RWPE1 (cell line): ENCODE data around the gene PITPNB.

Experiments used
- CTCF ChIA-PET: fragments of 350-600 bp; sonication (Branson Sonifier 250); formaldehyde crosslinking; extraction: SDS; loops from one replicate; lab custom pipeline; 2021; lab: Yijun Ruan, JAX
- POLR2A ChIA-PET: fragments of 400-600 bp; formaldehyde crosslinking; extraction: SDS; loops from one replicate; lab custom pipeline; 2020; ENCODE audit warnings: antibody characterized with exemption; ENCODE audit not compliant: low non-redundant PET; lab: Yijun Ruan, JAX
- DNase-seq: peaks from one replicate; pipeline ENCODE4 v3.0.0; 2012; ENCODE audit warnings: low spot score
- H3K27ac ChIP-seq: fragments of 450-650 bp; 2 replicates; pipeline ENCODE4 v1.5.1; 2017
- TF ChIP-seq, protein P1 (sequence below): fragments of 450-650 bp; conservative IDR thresholded peaks from 2 replicates; pipeline ENCODE4 v1.5.1; 2017; ENCODE audit warnings: low read depth, mild to moderate bottlenecking

PITPNB gene

DNA sequence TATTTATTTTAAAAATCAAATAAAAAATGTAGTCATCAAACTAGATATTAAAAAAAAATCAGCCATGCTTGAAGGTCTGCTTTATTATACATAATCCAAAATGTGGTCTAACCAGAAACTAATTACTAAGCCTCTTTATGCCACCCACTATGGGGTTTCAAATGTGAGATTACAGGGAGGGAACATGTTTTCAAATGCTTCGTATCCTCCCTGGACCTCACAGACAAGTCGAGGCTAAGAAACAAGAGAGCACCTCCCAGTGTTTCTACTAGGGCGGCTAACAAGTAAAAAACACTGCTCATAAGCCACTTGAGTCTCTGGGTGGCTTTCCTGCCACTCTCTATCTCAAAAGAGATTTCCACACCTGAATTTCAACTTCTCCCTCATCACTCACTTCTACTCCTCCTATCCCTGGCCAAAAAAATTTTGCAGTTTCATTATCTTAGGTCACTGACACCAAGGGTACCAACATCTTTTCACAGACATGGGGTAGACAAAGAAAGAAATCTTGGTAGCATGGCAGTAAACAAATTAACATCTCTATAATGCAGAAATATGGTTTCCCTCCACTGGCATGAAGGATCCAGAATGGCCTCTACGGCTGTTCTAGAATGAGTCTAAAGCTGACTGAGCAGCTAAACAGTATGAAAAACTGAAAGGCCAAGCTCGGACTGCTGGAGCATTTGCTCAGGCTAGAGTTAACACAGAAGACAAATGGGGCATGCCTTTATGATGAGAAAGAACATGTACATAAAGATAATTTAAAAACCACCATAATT, 50.9 kb downstream of the PITPNB start:
- POLR2A ChIA-PET: interaction anchor here (0.6 kb wide), 1 partner anchor 58 kb away, joined by 3 read pairs; no protein-coding TSS in a partner anchor
- no peak overlapping the region for H3K27ac ChIP-seq
- no peak for DNase-seq
- TF ChIP-seq, protein P1, sequence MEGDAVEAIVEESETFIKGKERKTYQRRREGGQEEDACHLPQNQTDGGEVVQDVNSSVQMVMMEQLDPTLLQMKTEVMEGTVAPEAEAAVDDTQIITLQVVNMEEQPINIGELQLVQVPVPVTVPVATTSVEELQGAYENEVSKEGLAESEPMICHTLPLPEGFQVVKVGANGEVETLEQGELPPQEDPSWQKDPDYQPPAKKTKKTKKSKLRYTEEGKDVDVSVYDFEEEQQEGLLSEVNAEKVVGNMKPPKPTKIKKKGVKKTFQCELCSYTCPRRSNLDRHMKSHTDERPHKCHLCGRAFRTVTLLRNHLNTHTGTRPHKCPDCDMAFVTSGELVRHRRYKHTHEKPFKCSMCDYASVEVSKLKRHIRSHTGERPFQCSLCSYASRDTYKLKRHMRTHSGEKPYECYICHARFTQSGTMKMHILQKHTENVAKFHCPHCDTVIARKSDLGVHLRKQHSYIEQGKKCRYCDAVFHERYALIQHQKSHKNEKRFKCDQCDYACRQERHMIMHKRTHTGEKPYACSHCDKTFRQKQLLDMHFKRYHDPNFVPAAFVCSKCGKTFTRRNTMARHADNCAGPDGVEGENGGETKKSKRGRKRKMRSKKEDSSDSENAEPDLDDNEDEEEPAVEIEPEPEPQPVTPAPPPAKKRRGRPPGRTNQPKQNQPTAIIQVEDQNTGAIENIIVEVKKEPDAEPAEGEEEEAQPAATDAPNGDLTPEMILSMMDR: no peak
- CTCF ChIA-PET: interaction anchor here (0.7 kb wide), 1 partner anchor 125 kb away, joined by 3 read pairs; no protein-coding TSS in a partner anchor

DNA sequence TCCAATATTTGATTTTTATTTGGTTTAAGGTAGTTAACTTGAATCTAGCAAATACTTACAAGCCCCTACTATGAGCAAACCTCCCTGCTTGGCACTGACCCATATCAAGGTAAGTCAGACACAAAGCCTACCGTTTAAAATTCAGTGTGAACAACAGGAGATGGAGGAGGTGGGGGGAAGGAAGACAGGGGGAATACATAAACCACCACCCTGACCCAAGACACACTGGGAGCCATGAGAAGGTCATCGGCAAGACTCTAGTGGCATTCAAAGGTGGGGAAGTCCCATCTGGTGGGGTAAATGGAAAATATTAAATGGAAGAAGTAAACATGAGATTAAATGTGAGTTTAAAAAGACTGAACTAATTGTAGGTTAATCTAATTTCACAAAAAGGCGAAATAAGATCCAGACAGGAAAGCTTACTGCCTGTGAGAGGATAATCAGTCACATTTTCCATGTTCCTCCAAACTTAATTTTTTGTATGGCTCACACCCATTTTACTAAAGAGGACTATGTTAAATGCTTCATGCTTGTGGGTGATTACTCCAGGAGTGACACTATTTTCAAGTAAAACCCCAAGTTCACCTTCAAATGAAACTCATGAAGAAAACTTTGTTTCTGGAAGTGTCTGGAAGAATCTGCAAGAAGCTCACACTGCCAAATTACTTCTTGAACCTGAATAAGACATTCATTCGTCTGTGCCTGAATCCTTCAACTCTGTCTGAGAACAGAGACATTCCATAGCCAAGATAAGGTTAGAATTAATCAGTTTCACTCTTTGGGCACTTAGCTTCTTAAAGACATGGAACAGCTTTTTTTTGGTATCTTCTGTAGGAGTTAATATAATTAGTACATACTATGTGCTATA, 51.7 kb downstream of the PITPNB start:
- H3K27ac ChIP-seq: no peak overlapping the region
- CTCF ChIA-PET: no interaction called here
- POLR2A ChIA-PET: interaction anchor here (0.6 kb wide), 1 partner anchor 57 kb away, joined by 3 read pairs; no protein-coding TSS in a partner anchor
- DNase-seq: no peak
- TF ChIP-seq, protein P1: no peak

DNA sequence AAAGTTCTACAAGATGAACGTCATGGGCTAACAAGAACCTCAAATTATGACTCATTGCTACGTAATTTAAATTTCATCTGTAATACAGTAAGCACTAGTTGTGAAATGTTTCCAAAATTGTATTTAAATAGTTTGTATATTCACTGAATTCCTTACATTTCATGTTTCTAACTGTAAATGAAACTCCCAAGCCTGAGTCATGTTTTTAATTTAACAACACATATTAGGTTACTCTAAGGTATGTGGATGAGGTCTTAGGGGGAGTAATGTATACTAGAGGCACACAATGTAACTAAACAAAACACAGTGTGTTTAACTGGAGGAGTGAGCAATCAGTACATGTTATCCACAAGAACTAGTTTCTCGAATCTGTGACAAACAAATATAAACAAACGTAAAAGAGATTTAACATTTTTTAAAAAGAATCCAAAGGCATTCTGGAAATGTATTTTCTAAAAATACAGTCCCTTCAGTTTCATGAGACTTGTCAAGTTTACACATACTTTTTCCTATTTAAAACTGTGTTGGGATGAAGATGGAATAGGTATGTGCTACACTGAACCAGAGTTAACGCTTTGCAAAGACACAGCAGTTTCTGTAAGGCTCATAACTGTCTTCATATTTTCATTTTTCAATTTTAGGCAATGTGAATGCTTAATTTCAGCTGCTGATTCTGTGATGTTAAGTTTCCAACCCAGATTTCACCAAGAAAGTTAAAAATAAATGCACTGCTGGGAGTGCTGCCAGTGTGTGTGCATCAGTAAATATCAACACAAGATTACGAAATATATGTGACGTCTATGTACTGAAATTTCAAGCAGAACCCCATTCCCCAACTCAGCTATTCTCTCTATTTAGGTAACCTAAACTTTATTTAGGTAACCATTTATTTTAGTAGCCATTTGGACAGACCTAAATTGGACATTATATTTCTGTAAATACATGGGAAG, 52.6 kb downstream of the PITPNB start:
- CTCF ChIA-PET: no interaction called here
- no peak overlapping the region for H3K27ac ChIP-seq
- TF ChIP-seq, protein P1: no peak
- peak; percentile 71 for DNase-seq
- POLR2A ChIA-PET: no interaction called here

DNA sequence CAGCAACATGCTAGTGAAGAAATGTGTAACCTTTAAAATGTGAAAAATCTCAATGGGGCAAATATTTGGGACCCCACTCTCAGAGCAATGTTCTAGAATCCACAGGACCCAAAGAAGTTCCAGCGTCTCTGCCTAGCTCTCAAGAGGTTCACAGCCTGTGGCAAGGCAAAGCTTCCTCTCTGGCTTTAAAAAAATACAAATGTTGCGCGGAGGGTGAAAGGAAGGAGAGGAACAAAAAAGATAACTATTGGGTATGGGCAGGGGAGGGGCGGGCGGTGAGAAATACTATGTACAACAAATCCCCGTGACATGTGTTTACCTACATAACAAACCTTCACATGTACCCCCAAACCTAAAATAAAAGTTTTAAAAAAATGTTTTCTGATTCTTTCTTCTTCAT, 53.6 kb downstream of the PITPNB start:
- CTCF ChIA-PET: interaction anchor here (0.6 kb wide), 1 partner anchor 339 kb away, joined by 3 read pairs; no protein-coding TSS in a partner anchor
- DNase-seq: no peak
- no peak overlapping the region for H3K27ac ChIP-seq
- TF ChIP-seq, protein P1: no peak
- POLR2A ChIA-PET: no interaction called here

DNA sequence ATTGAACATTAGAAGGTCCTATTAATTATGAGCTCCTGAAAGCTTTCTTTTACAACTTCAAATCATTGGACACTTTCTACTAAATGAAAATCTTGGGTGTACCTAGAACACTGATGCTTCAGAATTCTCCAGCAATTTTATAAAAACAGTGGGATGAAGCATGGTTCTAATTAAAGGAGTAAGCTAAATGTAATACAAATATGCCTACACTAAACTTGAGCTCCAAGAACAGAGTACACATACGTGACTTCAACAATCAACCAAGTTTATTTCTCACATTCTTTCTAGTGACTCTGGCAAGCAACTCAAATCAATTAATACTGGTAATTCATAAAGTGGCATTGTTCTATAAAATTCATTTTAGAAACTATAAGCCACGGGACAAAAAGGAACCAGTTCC, 55.5 kb downstream of the PITPNB start:
- CTCF ChIA-PET: no interaction called here

More for the DNA sequence above, 55.5 kb downstream of the PITPNB start:
- TF ChIP-seq, protein P1: no peak
- no peak overlapping the region for H3K27ac ChIP-seq
- no peak for DNase-seq
- POLR2A ChIA-PET: no interaction called here
